Mucosa of descending colon (tissue), 3 donors: ENCODE measurements around the gene DNTTIP2. TPM values are rescaled to one million over a fixed set of nuclear protein-coding genes. Genes with fewer than 3 reads are reported as not detected.

Experiments
- ATAC-seq: fragments of 200-7000 bp; cut with Tn5 transposase; one replicate; pipeline ENCODE4 v1.9.1; 2020; ENCODE audit warnings: mild to moderate bottlenecking, moderate library complexity
- DNase-seq, 3 donors: peaks; one replicate each; pipeline ENCODE4 v3.0.0-alpha.2; 2020
- H3K36me3 ChIP-seq: fragments of 200-600 bp; one replicate; pipeline ENCODE4 v1.8.0; 2021; ENCODE audit warnings: low read depth, mild to moderate bottlenecking
- H3K4me1 ChIP-seq: fragments of 200-600 bp; one replicate; pipeline ENCODE4 v1.8.0; 2021; ENCODE audit warnings: low read depth, mild to moderate bottlenecking
- H3K4me3 ChIP-seq: fragments of 200-600 bp; one replicate; pipeline ENCODE4 v1.8.0; 2021; ENCODE audit warnings: mild to moderate bottlenecking
- H3K9me3 ChIP-seq: fragments of 200-600 bp; one replicate; pipeline ENCODE4 v1.8.0; 2021; ENCODE audit warnings: mild to moderate bottlenecking
- intact Hi-C, 2 donors: fragments of 100-400 bp; cut with DNase I in 1 of 2; cut with micrococcal nuclease in 1 of 2; formaldehyde crosslinking; loops; one replicate each; pipeline versions ENCODE4 v1.11.0 to v1.11.1; 2022; cut with DNase I, micrococcal nuclease
- total RNA-seq, 3 donors: library from RNA; stranded (reverse); fragmentation: NEBNext Ultra II Directional in 2 of 3; extraction: Animal tissue kit (Norgen Biotek cat#: 25700) in 2 of 3; gene quantifications; one replicate each; pipeline versions ENCODE4 v1.2.1 to v1.2.4, GENCODE V29; 2021 to 2023
- TF ChIP-seq, protein P1 (sequence below): fragments of 200-600 bp; IDR thresholded peaks from one replicate; pipeline ENCODE4 v1.8.0; 2022; ENCODE audit warnings: antibody characterized with exemption, mild to moderate bottlenecking
- donor health status: DM: no; HTN: no; CAD: no; lungs with moderate emphysema.
- donor health status: DM: no; HTN: no; CAD: no.
- donor health status: DM: no; HTN: yes; CAD: no.

DNTTIP2 gene
- total RNA-seq, 3 donors from 2014 or later: 29.0 to 52.7 (median 29.5) TPM

DNA sequence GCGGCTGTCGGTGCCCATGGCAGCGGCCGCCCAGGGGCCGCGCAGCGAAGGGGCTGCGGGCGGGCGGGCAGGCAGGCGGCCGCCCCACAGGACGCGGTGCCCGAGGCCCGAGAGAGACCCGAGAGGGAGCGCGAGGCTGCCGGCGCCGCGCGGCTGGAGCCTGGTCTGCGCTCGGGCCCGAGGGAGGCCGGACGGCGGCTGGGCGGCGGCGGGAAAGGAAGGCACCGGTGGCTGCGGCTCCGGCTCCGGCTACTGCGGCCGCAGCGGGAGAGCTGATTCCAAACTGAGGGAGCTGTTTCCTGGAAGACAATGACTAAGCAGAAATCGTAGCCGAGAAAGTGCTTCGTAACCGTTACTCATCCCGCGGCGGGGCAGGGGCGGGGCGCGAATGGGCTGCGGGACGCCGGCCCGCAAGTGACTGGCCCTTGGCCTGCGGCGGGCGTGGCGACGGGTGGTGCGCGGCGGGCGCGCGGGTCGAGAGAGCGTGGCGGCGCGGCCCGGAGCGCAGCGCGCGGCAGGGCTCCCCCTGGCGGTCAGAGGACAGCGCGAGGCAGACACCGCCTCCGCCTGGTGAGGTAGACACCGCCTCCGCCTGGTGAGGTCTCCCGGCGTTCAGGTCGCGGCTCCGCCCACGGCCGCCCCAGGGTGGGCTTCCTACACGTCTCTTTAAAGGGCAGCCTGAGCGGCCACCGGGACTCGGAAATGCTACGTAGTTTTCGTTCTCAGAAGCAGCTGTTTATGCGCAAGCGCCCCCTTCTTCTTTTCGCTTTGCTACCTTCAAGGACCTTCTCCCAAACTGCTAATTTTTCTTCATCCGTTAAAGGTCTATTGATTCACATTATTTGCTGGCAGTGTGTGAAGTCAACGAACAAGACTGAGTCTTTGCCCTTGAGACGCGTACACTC is 30.4 kb upstream of the DNTTIP2 start, which contains the start of gene GCLM:
Gene GCLM (minus strand): TSS at position 285 of the 905 bp plus-strand sequence. CDS start 267 bp downstream, at position 18.
- peak; percentile 93 to 96 (median 95) for DNase-seq
- peaks cover 2% of the 10 kb centered on the region for H3K4me1 ChIP-seq
- peak within 1 kb of the TSS; percentile 73 for H3K4me3 ChIP-seq
- H3K9me3 ChIP-seq: no peaks in the 10 kb centered on the region
- intact Hi-C loops: no loop called here
- peak; percentile 98 for ATAC-seq
- H3K36me3 ChIP-seq: no peaks in the 10 kb centered on the region
- TF ChIP-seq, protein P1, sequence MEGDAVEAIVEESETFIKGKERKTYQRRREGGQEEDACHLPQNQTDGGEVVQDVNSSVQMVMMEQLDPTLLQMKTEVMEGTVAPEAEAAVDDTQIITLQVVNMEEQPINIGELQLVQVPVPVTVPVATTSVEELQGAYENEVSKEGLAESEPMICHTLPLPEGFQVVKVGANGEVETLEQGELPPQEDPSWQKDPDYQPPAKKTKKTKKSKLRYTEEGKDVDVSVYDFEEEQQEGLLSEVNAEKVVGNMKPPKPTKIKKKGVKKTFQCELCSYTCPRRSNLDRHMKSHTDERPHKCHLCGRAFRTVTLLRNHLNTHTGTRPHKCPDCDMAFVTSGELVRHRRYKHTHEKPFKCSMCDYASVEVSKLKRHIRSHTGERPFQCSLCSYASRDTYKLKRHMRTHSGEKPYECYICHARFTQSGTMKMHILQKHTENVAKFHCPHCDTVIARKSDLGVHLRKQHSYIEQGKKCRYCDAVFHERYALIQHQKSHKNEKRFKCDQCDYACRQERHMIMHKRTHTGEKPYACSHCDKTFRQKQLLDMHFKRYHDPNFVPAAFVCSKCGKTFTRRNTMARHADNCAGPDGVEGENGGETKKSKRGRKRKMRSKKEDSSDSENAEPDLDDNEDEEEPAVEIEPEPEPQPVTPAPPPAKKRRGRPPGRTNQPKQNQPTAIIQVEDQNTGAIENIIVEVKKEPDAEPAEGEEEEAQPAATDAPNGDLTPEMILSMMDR: peak; percentile 94

DNA sequence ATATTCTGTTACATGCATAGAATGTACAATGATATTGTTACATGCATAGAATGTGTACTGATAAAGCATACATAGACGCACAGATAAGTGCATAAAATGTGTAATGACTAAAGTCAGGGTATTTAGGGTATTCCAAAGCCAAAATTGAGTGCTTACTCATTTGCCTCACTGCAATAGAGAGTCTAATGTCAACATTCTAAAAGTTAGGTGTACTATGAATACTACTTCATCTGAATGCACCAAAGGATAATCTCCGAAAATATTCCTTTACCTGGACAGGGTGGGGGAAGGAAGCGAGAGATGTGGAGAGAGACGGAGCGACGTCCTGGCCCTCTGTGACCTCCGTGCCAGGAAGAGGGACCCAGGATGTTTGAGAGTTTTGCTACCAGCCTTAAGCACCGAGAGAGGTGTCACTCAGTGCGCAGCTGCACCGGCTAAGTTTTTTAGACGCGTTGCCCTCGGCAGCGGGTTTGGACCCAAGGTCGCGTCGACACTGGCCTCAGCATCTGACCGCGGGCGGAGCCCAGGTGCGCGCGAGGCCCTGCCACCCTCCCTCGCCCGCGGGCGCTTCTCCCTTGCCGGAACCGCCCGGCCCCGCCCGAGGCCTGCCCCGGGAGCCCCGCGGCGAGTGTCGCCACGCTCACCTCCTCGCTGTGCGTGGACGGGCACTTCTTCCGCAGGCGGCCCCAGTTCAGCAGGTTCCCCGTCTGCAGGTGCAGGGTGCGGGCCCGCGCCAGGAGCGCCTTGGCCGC is 29.6 kb upstream of the DNTTIP2 start:
- intact Hi-C loops: no loop called here
- TF ChIP-seq, protein P1: no peak
- H3K4me3 ChIP-seq: peak overlapping the region; percentile 73
- H3K4me1 ChIP-seq: peaks cover 10% of the 10 kb centered on the region
- ATAC-seq (peak; percentile 70), DNase-seq (peak; percentile 61 to 82 (median 80))
- H3K9me3 ChIP-seq: no peaks in the 10 kb centered on the region
- no peaks in the 10 kb centered on the region for H3K36me3 ChIP-seq

DNA sequence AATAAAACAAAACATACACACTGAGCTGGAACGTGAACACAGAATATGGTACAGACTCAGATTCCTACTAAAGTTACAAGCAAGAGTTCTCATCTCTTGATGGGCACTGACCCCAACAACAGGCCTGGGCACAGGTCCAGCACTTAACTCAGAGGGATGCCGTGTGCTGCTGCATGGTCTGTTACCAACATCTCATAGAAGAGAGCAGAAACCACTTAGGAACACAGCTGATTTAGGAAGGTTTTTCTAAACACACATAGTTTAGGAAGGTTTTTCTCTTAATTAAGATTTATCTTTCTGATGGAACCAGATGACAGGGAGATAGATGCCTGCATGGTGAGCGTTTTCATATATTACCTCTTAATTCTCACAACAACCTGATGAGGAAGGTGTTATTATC is 28.7 kb upstream of the DNTTIP2 start:
- TF ChIP-seq, protein P1: no peak
- intact Hi-C loops: no loop called here
- peaks cover 15% of the 10 kb centered on the region for H3K4me1 ChIP-seq
- H3K4me3 ChIP-seq: no peak overlapping the region
- no peaks in the 10 kb centered on the region for H3K36me3 ChIP-seq
- no peaks in the 10 kb centered on the region for H3K9me3 ChIP-seq
- no peak for ATAC-seq
- peak in 1 of 3 donors; percentile 12 for DNase-seq

DNA sequence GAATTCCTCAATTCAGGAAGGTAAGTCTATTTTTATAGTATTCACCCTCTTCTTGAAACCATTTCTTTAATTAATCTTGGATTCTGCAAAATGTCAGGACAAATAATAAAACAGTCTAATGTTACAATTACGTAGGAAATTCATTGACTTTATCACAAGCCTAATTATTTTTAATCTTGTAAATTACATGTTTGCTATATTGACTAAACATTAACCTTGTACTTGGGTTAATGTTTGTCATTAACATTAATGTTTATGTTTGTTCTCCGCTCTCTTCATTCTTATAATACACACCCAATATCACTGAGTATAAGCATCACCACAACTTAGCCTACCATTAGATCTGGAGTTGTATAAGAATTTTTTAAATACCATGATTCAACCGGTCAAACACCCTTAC is 27.5 kb upstream of the DNTTIP2 start:
- no peak for ATAC-seq

DNA sequence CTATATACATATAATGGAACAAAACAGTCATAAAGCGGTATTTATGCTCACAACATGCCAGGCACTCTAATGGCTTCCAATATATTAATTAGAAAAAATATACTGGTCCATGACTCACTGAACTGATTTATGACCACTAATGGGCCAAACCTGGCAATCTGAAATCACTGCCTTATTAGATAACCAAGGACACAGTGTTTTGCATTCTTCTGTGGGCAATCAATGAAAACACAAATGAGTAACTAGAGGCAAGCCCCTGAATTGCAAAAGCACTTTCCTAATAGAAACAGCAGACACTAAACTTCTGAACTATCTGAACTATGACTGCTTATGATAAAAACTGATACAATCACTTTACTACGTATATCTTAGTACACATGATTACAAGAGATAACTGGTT is 26.7 kb upstream of the DNTTIP2 start:
- ATAC-seq (no peak), DNase-seq (no peak)

More for the DNA sequence above, 27.5 kb upstream of the DNTTIP2 start:
- H3K36me3 ChIP-seq: no peaks in the 10 kb centered on the region
- DNase-seq: no peak
- H3K9me3 ChIP-seq: no peaks in the 10 kb centered on the region
- intact Hi-C loops: no loop called here
- H3K4me1 ChIP-seq: peaks cover 15% of the 10 kb centered on the region
- no peak overlapping the region for H3K4me3 ChIP-seq
- TF ChIP-seq, protein P1: no peak

More for the DNA sequence above, 26.7 kb upstream of the DNTTIP2 start:
- no peaks in the 10 kb centered on the region for H3K36me3 ChIP-seq
- intact Hi-C loops: no loop called here
- TF ChIP-seq, protein P1: no peak
- H3K4me1 ChIP-seq: peaks cover 15% of the 10 kb centered on the region
- H3K4me3 ChIP-seq: no peak overlapping the region
- H3K9me3 ChIP-seq: no peaks in the 10 kb centered on the region
